Measurements from ENCODE around the gene KLHL7.

DNA sequence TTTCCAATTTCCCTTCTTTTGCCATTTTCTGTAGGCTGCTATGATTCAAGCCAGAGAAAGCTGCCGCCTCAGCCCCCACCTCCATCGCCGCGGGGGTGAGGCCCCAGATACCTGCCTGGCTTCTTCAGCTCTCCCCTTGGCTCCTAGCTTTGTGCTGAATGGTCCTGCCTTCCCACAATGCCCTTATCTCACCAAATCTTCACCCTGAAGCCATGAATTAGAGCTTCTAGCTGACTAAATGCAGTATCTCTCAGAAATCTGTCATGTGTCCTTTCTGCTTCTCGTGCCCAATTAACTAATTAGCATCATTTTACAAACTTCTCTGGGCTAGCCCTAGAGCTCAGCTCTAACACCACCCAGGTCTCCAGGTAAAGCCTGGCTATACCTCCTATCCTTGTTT, 108.8 kb downstream of the KLHL7 start:
- TF ChIP-seq, protein P1, sequence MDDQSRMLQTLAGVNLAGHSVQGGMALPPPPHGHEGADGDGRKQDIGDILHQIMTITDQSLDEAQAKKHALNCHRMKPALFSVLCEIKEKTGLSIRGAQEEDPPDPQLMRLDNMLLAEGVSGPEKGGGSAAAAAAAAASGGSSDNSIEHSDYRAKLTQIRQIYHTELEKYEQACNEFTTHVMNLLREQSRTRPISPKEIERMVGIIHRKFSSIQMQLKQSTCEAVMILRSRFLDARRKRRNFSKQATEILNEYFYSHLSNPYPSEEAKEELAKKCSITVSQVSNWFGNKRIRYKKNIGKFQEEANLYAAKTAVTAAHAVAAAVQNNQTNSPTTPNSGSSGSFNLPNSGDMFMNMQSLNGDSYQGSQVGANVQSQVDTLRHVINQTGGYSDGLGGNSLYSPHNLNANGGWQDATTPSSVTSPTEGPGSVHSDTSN (IDR thresholded peaks at IDR 0.05), result no peak
- TF ChIP-seq JUN (IDR thresholded peaks at IDR 0.05) (no peak), REST (IDR thresholded peaks at IDR 0.05) (no peak)
